NCI-H146 treated with DMSO at 0.1 percent for 48 hours (cell line): ENCODE data around the gene ZPLD1.

Experiments used
- DNase-seq: peaks from one replicate; lab custom pipeline; 2025; ENCODE audit not compliant: unreplicated experiment; lab: John Stamatoyannopoulos, UW

Gene ZPLD1

DNA sequence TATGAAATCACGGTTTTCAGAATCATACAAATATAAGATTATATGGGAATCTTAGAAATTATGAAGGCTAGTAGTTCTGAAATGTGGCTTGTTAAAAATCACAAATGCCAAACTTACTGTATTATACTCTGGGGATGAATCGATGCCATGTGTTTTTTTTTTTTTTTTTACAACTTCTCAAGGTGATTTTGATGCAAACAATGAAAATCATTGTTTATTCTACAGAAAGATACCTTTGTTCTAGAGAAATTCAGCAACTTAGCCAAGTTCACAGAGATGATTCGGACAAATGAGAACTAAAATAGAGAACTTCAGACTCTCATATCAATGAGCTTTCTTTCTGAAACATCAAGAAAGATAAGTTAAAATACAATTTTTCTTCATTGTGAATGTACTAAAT lies 92.0 kb downstream of the ZPLD1 start:
- DNase-seq = no peak

DNA sequence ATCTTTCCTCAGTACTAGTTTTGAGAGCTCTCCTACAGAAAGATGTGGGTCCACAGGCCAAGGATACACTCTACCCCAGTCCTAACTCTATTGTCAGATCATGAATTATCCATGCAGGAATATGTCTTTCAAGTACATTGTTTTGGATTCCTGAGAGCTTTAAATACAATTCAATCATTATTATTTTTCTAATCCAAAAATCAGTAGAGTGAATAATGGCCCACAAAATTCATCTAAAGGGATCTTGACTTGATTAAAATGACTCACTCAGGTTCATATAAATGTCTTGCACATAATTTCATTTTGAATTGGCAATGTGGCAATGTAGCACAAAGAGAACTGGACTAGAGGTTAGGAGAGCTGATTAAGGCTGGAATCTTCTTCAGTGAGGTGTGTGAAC lies 93.9 kb downstream of the ZPLD1 start:
- no peak for DNase-seq
